ENCODE measurements around the gene SSR1.

SSR1 gene

DNA sequence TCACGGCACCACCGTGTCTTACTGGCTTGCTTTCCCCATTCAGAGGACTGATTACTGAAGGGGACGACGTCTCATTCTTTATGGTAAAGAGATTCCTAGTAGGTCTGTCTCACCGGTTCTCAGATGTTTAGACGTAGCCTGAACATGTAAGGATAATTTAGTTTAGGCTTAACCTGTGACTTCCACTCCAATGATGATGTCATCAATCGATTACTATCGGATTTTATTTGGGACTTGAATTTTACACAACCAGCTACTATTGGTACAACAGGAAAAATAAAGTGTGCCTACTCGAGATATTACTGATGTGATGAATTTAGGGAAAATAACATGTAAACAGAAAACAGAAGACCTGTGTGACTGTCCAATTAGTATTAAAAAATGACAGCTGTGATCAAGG lies 4.5 kb upstream of the SSR1 start:
- TF ChIP-seq GATA3 (IDR thresholded peaks at IDR 0.05; ENCODE audit: low read depth, low read length) (no peak), GATA2 (IDR thresholded peaks at IDR 0.05; ENCODE audit: low read depth, low read length) (no peak)

GRCh38 chr6:7316658-7317533 lies 3.9 kb upstream of the SSR1 start:
- TF ChIP-seq GATA3 (IDR thresholded peaks at IDR 0.05; ENCODE audit: low read depth, low read length) (no peak), GATA2 (IDR thresholded peaks at IDR 0.05; ENCODE audit: low read depth, low read length) (no peak)

GRCh38 chr6:7315948-7316365 lies 3.0 kb upstream of the SSR1 start:
- TF ChIP-seq GATA2 (IDR thresholded peaks at IDR 0.05; ENCODE audit: low read depth, low read length) (no peak), GATA3 (IDR thresholded peaks at IDR 0.05; ENCODE audit: low read depth, low read length) (no peak)

DNA sequence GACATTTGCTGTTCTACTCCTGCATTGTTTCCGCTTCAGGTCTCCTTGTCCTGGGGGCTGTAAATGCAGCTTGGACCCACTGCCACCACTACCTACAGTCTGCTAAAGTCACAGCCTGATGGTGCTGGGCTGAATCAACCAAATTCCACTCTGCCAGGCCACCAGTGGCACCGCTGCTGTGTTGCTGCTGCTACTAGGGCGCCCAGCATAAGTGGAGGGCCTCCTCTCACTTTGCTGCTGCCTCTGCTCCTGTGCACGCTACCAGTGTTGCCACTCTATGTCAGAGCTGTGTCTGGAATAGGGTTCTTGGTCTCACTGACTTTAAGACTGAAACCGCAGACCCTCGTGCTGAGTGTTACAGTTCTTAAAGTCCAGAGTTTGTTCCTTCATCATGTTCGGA lies 1.4 kb upstream of the SSR1 start:
- TF ChIP-seq GATA3 (IDR thresholded peaks at IDR 0.05; ENCODE audit: low read depth, low read length) (no peak), GATA2 (IDR thresholded peaks at IDR 0.05; ENCODE audit: low read depth, low read length) (no peak)

DNA sequence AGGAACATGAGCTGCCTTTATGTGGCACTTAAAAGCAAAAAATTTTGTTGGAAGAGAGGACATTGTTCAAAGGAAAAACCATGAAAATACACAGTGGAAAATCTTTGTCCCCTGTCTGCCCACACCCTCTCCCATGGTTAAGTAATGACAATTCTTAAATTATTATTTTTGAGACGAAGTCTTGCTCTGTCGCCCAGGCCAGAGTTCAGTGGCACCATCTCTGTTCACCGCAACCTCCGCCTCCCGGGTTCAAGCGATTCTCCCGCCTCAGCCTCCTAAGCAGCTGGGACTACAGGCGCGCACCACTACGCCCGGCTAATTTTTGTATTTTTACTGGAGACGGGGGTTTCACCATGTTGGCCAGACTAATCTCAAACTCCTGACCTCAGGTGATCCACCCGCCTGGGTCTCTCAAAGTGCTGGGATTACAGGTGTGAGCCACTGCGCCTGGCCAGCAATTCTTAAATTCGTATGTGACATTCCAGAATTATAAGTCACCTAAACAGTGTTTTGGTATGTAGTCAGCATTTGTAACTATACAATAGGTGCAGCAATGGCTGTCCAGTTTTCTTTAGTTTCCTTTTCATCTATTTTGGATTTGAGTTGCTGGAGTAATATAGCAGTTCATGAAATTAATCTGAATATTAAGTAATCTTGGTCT lies 636 bp upstream of the SSR1 start:
- TF ChIP-seq GATA3 (IDR thresholded peaks at IDR 0.05; ENCODE audit: low read depth, low read length), result no peak
- TF ChIP-seq GATA2 (IDR thresholded peaks at IDR 0.05; ENCODE audit: low read depth, low read length), result no peak

GRCh38 chr6:7311917-7312615 lies 933 bp downstream of the SSR1 start:
- TF ChIP-seq GATA2 (IDR thresholded peaks at IDR 0.05; ENCODE audit: low read depth, low read length) (no peak), GATA3 (IDR thresholded peaks at IDR 0.05; ENCODE audit: low read depth, low read length) (no peak)

GRCh38 chr6:7311176-7311575 lies 1.8 kb downstream of the SSR1 start:
- no peak for TF ChIP-seq GATA2 (IDR thresholded peaks at IDR 0.05; ENCODE audit: low read depth, low read length)

DNA sequence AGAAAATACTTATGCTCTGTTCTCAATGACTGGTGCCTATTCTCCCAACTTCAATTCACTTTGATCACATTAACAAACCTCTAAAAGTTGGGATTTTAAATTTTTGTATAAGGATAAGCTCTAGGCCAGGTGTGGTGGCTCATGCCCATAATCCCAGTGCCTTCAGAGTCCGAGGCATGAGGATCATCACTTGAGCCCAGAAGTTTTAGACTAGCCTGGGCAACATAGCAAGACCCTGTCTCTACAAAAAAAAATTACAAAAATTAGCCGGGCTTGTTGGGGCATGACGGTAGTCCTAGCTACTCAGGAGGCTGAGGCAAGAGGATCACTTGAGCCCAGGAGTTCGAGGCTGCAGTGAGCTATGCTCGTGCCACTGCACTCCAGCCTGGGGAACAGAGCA lies 3.9 kb downstream of the SSR1 start:
- TF ChIP-seq GATA3 (IDR thresholded peaks at IDR 0.05; ENCODE audit: low read depth, low read length) (no peak), GATA2 (IDR thresholded peaks at IDR 0.05; ENCODE audit: low read depth, low read length) (no peak)

DNA sequence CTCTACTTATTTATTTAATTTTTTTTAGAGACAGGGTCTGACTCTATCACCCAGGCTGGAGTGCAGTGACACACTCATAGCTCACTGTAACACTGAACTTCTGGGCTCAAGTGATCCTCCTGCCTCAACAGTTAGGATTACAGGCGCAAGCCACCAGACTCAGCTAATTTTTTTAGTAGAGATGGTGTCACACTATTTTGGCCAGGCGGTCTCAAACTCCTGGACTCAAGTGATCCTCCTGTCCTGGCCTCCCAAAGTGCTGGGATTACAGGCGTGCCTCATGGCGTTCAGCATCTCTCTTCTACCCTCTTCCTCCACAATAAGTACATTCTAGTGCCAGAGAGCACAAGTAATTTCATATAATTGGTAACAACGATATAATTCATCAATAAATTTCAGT lies 5.5 kb downstream of the SSR1 start:
- TF ChIP-seq GATA3 (IDR thresholded peaks at IDR 0.05; ENCODE audit: low read depth, low read length) (no peak), GATA2 (IDR thresholded peaks at IDR 0.05; ENCODE audit: low read depth, low read length) (no peak)

DNA sequence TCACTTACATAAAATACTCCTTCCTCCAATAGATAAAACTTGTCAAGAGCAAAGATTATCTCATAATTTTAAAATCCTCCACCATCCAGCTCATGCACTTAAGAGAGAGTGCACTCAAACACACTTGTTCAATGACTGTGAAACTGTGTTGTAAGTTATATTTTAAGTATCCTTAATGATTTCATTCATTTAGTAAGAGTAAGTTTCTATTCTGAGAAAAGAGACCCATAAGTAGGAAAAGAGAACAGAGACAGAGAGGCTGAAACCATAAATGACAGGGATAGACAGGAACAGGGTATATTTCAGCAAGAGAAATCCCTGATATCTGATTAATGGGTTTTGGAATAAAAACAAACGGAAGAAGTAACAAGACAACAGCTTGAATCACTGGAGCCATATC lies 8.2 kb downstream of the SSR1 start:
- TF ChIP-seq GATA3 (IDR thresholded peaks at IDR 0.05; ENCODE audit: low read depth, low read length) (no peak), GATA2 (IDR thresholded peaks at IDR 0.05; ENCODE audit: low read depth, low read length) (no peak)

GRCh38 chr6:7301702-7302101 lies 11.3 kb downstream of the SSR1 start:
- no peak for TF ChIP-seq GATA2 (IDR thresholded peaks at IDR 0.05; ENCODE audit: low read depth, low read length)
- TF ChIP-seq GATA3 (IDR thresholded peaks at IDR 0.05; ENCODE audit: low read depth, low read length), result no peak

GRCh38 chr6:7300926-7301325 lies 12.1 kb downstream of the SSR1 start:
- no peak for TF ChIP-seq GATA3 (IDR thresholded peaks at IDR 0.05; ENCODE audit: low read depth, low read length)
- TF ChIP-seq GATA2 (IDR thresholded peaks at IDR 0.05; ENCODE audit: low read depth, low read length), result no peak

DNA sequence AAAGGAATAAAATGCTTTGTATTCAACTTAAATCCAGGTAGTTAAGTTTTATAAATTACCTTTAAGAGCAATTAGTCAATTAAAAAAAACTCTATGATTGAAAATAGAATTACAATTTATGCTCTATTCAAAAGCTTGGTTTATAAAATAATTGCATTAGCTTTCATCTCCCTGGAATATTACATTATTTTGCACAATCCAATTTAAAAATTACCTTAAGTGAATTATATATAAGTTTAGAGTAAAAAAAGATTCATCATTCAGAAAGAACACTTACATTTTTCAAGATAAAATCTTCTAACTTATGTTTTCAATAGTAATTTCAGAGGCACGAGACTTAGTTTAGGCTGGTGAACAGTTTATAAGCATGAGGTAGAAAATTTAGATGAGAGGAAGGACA lies 14.9 kb downstream of the SSR1 start:
- TF ChIP-seq GATA3 (IDR thresholded peaks at IDR 0.05; ENCODE audit: low read depth, low read length) (no peak), GATA2 (IDR thresholded peaks at IDR 0.05; ENCODE audit: low read depth, low read length) (no peak)

DNA sequence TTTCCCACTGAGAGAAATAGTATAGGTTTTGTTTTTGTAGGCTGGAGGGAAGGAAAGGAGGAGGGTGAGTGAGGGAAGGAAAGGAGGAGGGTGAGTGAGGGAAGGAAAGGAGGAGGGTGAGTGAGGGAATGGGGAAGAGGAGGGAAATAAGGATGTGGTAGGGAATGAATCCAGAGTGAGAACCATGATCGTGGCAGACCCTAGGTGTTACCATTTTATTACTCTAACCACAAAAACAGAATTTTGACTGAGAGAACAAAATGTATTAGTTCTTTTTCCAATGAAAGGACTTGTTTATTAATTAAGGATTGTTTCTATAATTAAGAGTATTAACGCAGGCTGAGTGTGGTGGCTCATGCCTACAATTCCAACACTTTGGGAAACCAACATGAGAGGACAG lies 16.4 kb downstream of the SSR1 start:
- TF ChIP-seq GATA2 (IDR thresholded peaks at IDR 0.05; ENCODE audit: low read depth, low read length), result no peak
- TF ChIP-seq GATA3 (IDR thresholded peaks at IDR 0.05; ENCODE audit: low read depth, low read length), result no peak

GRCh38 chr6:7295916-7296315 lies 17.1 kb downstream of the SSR1 start:
- TF ChIP-seq GATA3 (IDR thresholded peaks at IDR 0.05; ENCODE audit: low read depth, low read length) (no peak), GATA2 (IDR thresholded peaks at IDR 0.05; ENCODE audit: low read depth, low read length) (no peak)
